HTERT RPE-1 (cell line): ENCODE measurements around the gene DOK6.
"Not testable (repeated sequence)": the region's sequence is repeated elsewhere in the genome, so short reads cannot be mapped to it uniquely, and the experiment has no call there.

Experiments
- in situ Hi-C: fragments of 300-500 bp; cut with MboI; formaldehyde crosslinking; loops from 4 replicates; pipeline ENCODE4 v1.14.3; 2020; ENCODE audit warnings: low sequenced_read_pairs

Gene DOK6

DNA sequence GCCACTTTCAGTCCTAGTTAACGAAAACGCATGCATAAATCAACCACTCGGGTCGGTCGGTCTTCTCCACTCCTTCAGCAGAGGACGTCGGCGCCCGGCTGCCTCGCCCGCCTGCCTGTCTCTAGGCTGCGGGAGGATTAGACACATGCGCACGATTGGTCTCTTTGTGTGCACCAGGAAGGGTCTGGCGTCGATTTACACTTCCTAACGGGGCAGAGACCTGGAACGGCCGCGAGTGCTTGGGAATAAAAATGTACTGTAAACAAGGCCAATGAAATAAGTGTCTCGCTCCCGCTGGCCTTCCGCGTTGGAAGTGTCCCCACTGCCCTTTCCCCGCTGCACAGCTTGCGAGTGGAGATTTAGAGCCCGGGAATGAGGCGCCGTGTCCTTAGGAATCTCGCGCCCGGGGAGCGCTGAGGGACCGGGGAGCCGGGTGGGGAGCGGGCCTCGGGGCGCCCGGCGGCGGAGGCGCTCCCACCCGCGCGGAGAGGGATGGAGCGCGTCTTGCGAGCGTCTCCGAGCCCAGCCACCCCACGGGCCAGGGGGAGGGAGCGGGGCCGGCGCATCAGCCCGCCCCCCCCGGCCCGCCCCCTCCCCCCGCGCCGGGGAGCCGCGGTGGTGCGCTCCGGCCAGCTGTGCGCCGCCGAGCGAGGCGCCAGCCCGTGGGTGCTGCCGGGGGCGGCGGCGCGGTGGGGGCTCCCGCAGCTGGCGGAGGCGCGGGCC is at the start of gene DOK6:
TSS of gene DOK6 (plus strand) at position 636 of the 723 bp plus-strand sequence.
- in situ Hi-C loops = no loop called here

GRCh38 chr18:69353023-69353422 is 47.7 kb upstream of the DOK6 start:
- in situ Hi-C loops = no loop called here

DNA sequence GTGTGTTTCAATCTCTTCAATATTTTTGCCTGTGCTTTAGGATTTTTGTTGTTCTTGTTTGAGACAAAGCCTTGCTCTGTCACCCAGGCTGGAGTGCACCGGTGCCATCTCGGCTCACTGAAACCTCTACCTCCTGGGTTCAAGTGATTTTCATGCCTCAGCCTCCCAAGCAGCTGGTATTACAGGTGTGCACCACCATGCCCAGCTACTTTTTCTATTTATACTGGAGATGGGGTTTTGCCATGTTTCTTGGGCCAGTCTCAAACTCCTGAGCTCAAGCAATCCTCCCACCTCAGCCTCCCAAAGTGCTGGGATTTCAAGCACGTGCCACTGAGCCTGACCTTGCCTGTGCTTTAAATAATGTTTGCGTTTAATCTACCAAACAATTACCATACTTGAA is 43.1 kb upstream of the DOK6 start:
- in situ Hi-C loops = no loop called here

- in situ Hi-C loops = no loop called here
Measured at GRCh38 chr18:69358212-69358895, 42.3 kb upstream of the DOK6 start.

DNA sequence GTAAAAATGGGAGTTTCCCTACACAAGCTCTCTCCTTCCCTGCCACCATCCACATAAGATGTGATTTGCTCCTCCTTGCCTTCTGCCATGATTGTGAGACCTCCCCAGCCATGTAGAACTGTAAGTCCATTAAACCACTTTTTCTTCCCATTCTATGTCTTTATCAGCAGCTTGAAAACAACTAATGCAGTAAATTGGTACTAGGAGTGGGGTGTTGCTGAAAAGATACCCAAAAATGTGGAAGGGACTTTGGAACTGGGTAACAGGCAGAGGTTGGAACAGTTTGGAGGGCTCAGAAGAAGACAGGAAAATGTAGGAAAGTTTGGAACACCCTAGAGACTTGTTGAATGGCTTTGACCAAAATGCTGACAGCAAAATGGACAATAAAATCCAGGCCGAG is 40.9 kb upstream of the DOK6 start:
- in situ Hi-C loops = not testable (repeated sequence)

GRCh38 chr18:69364930-69365329 is 35.8 kb upstream of the DOK6 start:
- in situ Hi-C loops = no loop called here

- in situ Hi-C loops = no loop called here
Measured at GRCh38 chr18:69365658-69366057, 35.0 kb upstream of the DOK6 start.

DNA sequence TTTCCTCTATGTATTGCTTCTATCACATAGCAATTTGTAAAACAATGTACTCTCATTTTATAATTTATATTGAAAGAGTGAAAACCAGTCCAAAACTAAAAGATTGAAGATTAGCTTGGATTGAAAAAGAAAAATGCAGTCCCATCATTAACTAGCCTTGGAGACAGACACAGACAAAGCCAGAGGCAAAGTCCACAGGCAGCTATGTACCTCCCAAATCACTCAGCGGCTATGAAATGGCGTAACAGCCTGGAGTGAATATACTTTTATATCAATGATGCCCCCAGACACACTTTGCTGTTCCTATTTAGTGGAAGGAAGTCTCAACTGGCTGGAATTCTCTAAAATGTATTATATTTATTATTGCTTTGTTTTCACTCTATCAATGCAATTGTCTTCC is 33.6 kb upstream of the DOK6 start:
- in situ Hi-C loops = no loop called here

DNA sequence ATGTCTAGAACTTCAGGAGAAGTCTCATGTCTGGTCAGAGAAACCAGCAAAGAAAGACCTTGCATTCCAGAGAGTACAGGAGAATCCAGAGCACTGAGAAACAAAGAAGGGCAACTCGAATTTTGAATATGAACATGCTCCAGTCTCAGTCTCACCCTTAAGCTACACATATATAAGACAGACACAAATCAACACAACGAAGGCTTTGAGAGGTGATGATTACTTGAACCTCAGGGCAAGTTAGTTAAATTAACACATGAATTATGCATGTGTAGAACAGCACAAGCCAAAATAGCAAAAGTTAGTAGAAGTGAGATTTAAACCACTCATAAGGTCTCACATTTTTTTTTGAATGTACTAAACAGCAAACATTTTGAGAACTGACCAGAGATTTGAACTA is 29.0 kb upstream of the DOK6 start:
- in situ Hi-C loops = no loop called here

- in situ Hi-C loops = no loop called here
Measured at GRCh38 chr18:69380324-69380723, 20.4 kb upstream of the DOK6 start.

GRCh38 chr18:69383186-69383585 is 17.5 kb upstream of the DOK6 start:
- in situ Hi-C loops = no loop called here

GRCh38 chr18:69387186-69387585 is 13.5 kb upstream of the DOK6 start:
- in situ Hi-C loops = no loop called here

GRCh38 chr18:69388222-69388621 is 12.5 kb upstream of the DOK6 start:
- in situ Hi-C loops = no loop called here

GRCh38 chr18:69397096-69397495 is 3.6 kb upstream of the DOK6 start:
- in situ Hi-C loops = no loop called here

- in situ Hi-C loops = no loop called here
Measured at GRCh38 chr18:69399253-69399652, 1.4 kb upstream of the DOK6 start.

GRCh38 chr18:69400976-69401225 is 213 bp downstream of the DOK6 start:
- in situ Hi-C loops = no loop called here

DNA sequence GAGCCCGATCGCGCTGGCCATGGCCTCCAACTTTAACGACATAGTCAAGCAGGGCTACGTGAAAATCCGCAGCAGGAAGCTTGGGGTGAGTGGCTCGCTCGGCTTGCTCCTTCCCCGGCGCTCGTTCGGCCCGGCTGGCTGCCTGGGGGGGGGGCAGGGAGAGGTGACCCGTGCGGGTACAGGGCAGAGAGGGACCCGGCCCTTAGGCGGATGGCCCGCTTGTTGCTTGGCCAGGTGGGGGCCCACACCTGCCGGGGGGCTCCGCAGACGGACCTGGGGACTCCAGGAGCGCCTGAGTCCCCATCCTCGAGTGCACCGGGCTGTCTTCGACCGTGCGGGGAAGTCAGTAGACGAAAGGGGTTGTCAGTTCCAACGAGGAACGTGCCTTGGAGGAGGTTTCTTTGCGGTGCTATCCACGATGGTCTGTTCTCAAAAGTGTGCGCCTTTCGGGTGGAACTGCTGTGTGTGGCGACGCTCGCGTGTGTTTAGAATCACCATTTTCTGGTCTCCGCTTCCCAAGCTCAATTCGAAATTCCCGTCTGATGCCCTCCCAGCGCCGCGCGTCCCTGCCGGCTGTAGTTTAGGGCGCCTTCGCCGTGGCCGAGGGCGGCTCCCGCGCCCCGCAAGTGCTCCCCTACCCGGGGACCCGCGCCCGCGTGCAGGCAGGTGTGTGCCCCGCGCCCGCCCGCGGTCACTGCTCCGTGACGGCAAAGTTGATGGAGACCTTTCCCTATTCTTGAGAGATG is 711 bp downstream of the DOK6 start:
- in situ Hi-C loops = no loop called here

DNA sequence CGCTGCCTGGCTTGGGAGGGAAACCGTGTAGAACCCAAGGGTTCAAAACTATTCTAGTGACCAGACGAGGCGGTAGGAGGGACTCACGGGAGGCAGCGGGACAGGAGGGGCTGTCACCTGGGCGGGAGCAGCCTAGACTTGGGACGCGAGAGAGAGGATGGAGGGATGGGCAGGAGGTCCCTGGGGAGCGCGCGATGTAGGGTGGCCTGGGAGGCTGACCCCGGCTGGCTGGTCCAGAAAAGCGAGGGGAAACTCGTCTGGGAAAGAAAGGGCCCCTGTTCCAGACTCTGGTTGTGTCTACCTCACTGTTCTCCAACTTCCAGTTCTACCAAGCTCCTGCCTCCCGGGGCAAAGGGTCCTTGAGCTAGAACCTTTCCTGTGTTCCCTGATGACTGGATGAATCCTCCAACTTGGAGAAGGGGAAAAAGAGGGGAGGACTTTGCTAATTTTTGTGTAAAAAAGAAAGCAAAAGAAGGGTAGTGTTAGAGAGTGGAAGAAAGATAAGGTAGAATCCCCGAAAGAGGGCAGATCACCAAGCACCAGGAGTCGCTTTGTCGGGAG is 1.4 kb downstream of the DOK6 start:
- in situ Hi-C loops = no loop called here

DNA sequence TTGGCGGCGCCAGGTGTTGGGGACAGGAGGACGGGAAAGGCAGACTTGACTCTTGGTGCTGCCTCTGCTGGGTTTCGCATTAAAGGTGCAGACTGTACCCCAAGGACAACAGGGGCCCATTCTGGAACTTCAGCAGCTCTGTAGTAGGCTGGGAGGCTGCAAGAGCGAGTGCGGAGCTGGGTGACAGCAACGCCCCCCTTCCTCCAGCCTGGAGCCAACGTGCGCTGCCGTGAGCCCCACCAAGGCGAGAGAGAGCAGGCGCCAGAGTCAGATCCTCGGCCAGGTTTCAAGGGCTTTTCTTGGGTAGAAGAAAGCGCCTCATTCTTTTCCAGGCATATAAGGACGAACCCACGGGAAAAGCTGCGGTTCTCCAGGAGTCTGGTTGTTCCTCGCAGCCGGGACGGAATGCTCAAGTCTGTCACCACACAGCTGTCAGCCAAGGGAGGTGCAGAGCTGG is 1.9 kb downstream of the DOK6 start:
- in situ Hi-C loops = no loop called here

DNA sequence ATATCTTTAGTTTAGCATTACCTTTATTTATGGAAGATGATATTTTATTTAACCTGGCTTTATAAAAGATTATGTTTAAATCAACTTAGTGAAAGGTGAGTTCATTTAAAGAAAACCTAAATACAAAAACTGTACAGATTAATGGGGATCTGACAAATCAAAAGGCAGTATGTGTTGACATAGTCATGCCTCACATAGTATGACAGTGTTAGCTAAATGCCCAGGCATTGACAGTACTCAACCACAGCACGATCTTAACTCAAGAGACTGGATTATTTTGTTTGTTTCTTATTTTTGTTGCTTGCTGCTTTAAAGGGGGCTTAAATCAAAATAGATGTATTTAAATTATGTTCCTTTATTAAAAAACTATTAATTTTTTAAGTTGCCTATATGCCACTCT is 7.8 kb downstream of the DOK6 start:
- in situ Hi-C loops = no loop called here

GRCh38 chr18:69411199-69411598 is 10.5 kb downstream of the DOK6 start:
- in situ Hi-C loops = no loop called here

- in situ Hi-C loops = no loop called here
Measured at GRCh38 chr18:69414184-69414583, 13.5 kb downstream of the DOK6 start.
